GM10847 (cell line): ENCODE data around the gene CCDC159.

Experiments used
- POLR2A ChIP-seq: IDR thresholded peaks from 2 replicates; pipeline ENCODE4 v1.6.1; 2011; ENCODE audit not compliant: insufficient read length; ENCODE audit errors: extremely low read depth

The CCDC159 gene

DNA sequence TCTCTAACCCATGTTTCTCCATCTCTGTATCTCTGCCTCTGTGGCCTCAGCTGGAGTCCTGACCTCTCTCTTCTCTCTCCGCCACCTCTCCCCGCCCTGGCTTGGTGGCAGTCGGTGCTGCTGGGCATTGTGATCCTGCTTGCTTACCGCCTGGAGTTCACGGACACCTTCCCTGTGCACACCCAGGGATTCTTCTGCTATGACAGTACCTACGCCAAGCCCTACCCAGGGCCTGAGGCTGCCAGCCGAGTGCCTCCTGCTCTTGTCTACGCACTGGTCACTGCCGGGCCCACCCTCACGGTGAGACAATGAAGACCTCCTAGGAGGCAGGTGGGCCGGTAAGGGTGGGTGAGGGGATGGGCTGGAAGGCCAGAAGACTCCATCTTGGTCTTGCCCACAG lies 13.1 kb downstream of the CCDC159 start:
- no peak for TF ChIP-seq POLR2A

DNA sequence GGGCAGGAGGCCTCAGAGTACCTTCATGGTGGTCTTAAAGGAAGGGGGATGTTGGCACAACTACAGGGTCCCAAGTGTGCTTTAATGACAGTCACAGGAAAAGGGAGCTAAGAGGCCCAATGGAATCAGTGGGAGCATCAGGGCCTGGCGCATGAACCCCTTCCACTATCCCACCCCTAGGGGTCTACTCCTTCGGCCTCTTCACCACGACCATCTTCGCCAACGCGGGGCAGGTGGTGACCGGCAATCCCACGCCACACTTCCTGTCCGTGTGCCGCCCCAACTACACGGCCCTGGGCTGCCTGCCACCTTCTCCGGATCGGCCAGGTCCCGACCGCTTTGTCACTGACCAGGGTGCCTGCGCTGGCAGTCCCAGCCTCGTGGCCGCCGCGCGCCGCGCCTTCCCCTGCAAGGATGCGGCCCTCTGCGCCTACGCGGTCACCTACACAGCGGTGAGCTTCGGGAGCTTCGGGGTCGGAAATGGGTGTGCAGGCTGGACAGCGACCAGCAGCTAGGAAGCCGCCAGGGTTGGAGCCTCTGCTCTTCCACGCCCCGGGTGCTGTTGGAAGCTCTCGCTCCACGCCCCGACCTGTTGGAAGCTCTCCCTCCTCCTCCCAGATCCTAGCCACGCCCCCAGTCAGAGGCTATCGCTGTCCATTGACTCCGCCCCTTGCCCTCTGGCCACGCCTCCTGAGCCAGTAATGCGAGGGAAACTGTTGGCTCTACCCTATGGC lies 14.9 kb downstream of the CCDC159 start:
- TF ChIP-seq POLR2A: no peak

DNA sequence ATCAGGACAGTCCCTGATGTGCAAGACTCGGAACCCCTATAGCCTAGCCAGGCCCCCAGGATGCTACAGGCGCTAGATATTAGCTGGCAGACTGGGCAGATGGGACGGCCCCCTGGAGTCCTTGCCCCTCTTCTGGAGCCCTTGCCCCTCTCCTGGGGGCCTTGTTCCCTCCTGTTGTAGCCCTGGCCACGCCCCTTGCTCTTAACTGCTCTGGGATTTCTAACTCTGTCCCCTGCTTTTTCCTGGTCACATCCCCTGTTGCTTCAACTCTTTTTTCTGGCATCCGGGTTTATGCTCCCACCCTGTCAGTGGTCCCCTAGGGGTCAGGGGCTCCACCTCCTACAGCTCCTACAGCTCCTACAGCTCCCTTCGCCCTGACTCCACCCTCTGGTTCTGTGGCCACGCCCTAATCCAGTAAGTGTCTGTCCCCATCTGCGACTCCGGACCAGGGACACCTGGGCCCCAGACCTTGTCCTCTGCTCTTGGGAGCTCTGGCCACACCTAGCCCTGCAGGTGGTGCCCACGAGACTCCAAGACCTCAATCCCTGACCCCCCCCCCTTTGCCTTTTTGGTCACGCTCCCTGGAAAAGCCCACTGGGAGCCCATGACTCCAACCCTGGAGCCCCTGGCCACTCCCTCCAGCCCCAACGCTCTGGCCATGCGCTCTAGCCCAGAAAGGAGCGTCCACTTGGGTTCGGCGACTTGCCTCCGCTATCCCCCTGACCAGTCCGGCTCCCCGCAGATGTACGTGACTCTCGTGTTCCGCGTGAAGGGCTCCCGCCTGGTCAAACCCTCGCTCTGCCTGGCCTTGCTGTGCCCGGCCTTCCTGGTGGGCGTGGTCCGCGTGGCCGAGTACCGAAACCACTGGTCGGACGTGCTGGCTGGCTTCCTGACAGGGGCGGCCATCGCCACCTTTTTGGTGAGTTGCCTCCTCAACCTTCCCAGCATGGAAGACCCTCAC lies 15.7 kb downstream of the CCDC159 start:
- no peak for TF ChIP-seq POLR2A

DNA sequence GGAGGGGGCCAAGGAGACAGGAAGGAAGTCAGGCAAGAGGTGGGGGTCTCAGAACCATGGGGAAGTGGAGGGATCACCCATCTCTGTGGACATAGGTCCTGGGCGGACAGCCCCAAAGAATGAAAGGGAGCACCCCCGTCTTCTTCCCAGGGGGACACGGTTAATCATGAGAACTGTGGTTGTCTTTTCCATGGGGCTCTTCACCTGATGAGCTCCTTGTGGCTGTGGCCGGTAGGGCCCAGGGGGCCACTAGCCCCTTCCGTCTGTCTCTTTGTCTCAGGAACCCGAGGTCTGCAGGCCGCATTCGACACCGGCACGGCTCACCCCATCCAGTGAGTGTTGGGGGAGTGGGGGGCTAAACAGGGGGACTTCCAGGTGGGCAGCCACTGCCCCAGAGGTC lies 17.6 kb downstream of the CCDC159 start:
- no peak for TF ChIP-seq POLR2A

DNA sequence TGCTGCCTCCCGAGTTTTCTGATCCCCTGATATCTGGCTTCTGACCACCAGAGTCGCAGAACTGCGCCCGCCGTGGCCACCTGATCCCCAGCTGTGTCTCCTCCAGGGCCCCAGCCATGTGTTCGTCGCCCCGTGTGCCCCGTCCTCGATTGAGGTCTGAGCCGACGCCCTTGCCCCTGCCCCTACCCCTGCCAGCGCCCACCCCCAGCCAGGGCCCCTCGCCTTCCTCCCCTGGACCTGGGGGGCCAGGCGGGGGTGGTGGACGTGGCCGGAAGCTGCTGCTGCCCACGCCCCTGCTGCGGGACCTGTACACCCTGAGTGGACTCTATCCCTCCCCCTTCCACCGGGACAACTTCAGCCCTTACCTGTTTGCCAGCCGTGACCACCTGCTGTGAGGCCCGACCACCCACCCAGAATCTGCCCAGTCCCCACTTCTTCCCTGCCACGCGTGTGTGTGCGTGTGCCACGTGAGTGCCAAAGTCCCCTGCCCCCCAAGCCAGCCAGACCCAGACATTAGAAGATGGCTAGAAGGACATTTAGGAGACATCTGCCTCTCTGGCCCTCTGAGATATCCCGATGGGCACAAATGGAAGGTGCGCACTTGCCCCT lies 18.1 kb downstream of the CCDC159 start:
- no peak for TF ChIP-seq POLR2A

DNA sequence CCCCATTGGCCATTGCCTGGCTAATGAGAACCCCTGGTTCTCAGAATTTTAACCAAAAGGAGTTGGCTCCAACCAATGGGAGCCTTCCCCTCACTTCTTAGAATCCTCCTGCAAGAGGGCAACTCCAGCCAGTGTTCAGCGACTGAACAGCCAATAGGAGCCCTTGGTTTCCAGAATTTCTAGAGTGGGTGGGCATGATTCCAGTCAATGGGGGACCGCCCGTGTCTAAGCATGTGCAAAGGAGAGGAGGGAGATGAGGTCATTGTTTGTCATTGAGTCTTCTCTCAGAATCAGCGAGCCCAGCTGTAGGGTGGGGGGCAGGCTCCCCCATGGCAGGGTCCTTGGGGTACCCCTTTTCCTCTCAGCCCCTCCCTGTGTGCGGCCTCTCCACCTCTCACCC lies 18.6 kb downstream of the CCDC159 start:
- TF ChIP-seq POLR2A: no peak

DNA sequence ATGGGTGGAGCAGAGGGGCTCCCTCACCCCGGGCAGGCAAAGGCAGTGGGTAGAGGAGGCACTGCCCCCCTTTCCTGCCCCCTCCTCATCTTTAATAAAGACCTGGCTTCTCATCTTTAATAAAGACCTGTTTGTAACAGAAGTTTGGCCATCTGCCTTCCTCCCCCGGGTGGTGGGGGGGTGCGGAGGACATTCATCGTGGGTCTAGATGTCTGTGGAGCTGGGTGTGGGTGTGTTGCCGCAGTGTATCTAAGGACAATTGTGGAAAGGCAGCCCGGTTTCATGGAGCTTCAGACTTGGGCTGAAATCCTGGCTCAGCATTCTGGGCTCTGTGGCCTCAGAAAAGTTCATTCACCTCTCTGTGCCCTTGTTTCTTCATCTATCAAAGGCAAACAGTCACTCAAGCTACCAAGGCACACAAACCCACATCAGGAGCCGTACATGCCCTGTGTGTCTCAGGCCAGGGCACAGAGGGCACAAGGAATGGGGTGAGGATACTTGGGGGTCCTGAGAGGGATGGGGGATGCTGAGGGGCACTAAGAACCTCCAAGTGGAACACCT lies 19.3 kb downstream of the CCDC159 start:
- no peak for TF ChIP-seq POLR2A

DNA sequence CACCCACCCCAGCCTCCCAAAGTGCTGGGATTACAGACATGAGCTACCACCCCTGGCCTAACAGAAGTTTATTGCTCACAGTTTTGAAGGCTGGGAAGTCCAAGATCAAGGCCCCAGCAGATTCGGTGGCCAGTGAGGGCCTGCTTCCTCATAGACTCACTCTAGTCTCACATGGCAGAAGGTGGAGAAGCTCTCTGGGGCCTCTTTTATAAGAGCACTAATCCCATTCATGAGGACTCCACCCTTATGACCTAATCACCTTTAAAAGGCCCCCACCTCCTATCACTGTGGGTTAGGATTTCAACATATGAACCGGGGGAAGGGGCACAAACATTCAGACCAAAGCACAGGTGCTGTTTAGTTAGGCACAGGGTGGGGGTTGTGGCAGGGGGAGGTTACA lies 21.2 kb downstream of the CCDC159 start:
- TF ChIP-seq POLR2A: no peak

DNA sequence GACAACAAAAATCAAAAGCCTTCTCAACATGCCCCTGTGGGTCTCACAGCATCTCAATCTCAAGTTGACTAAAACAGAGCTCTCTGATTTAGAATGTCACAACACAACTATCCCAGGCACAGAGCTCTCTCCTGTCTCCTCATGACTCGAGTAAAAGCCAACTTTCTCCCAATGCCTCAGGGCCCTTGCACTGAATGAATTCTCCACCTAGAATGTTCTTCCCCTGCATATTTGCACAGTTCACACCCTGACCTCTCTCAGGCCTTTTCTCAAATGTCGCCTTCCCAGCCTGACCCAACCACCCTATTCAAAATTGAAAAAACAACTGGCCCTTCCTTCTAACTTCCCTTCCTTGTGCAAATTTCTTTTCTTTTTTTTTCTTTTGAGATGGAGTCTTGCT lies 24.4 kb downstream of the CCDC159 start:
- TF ChIP-seq POLR2A: no peak

DNA sequence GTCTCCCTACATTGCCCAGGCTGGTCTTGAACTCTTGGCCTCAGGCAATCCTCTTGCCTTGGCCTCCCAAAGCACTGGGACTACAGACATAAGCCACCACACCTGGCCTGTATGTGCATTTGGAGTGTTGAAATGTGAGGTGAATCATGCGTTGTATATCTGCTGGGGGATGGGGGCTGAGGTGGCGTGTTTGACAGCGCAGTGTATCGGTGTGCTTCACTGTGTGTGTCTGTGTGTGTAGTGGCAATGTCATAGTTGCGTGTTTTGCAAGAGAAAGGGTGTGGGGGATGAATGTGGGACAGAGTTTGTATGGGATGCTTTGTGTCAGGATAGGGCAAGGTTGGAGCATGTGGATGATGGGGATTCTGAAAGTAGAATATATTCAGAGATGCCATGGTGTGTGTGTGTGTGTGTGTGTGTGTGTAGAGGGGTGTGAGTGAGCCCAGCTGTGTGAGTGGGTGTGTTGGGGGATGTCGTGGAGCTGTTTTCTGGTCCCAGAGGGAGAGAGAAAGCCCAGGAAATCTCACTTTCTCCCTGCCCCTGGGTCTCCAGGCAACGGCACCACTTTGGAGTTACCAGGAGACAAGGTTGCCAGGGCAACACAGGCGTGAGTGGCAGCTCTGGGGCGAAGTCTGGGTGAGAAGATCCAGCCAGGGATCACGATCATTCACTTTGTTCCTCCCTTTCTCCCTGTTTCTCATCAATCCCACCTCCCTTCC lies 27.0 kb downstream of the CCDC159 start:
- TF ChIP-seq POLR2A: no peak

DNA sequence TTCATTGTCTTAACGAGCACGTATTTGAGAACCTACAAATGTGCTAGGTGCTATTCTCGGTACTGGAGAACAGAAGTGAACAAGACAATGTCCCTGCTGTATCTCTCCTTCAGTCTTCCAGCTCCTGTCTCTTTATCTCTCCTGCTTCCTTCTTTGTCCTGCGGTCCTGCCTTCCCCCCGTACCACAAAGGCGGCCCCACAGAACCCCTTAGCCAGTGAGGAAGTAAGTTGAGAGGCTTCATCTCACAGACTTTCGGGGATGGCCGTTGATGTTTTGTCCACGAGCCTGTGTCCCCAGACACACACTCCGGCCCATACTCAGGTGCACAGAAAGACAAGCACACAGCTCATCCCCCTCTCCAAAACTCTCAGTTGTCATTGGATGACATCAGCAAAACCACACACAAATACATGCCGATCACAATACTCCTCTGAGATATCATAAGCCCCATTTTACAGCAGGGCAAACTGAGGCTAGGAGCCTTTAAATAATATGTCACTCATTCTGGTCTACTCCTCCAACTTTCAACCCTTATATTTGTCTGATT lies 27.6 kb downstream of the CCDC159 start:
- TF ChIP-seq POLR2A: no peak

DNA sequence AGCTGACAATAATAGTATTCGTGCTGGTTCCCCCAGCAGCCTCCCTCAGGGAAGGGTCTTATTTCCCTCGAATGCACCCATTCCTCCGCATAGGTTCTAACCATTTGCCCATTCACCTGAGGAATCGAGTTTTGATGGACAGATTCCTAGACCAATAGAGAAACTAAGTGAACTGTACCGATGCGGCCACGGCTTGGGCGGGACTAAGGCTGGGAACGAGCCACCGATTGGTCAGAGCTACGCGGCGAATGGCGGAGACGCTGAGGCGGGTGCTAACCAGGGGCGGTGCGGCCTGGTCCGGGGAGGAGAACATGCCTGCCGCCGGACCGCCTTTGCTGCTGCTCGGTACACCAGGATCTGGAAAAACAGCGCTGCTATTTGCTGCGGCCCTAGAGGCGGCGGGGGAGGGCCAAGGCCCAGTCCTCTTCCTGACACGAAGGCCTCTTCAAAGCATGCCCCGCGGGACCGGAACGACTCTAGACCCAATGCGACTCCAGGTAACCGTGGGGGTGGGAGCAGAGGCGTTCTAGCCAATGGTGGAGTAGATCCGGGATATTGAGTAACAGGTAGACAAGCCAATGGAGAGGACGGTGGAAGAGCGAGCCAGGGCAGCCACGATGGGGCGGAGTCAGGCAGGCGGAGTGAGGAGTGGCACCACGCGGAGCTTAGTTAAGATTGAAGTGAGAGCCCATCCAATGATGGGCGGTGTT lies 28.3 kb downstream of the CCDC159 start, which contains the start of gene SWSAP1:
Gene SWSAP1 (plus strand): TSS at position 234 of the 710 bp plus-strand sequence. CDS start 15 bp downstream, at position 249.
- TF ChIP-seq POLR2A: no peak

DNA sequence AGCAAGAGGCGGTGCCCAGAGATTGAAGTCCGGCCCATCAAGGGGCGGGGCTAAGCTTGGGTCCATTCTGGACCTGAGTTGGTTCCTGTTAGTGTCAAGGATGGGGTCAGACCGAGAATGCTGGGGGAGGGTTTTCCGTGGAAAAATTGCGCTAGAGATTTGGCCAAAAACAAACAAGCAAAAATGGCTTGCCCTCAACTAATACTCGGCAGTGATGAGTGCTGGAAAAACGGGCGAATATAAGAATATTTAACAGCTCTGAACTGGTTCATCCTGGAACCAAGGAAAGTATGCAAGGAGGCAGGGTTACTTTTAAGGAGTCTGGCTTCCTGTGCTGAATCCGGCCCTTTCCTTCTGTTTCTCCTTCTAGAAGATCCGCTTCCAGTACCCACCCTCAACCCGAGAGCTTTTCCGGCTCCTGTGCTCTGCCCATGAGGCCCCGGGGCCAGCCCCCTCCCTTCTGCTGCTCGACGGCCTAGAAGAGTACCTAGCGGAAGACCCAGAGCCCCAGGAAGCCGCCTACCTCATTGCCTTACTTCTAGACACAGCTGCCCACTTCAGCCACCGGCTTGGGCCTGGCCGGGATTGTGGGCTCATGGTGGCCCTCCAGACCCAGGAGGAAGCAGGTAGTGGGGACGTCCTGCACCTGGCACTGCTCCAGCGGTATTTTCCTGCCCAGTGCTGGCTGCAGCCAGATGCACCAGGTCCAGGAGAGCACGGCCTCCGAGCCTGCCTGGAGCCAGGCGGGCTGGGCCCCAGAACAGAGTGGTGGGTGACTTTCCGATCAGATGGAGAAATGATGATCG lies 29.0 kb downstream of the CCDC159 start:
- peak; percentile 30 for TF ChIP-seq POLR2A
